GM23248 (cell line): ENCODE data around the gene FANCE. TPM values are rescaled to one million over a fixed set of nuclear protein-coding genes. Genes with fewer than 3 reads are reported as not detected.

Source experiments
- DNase-seq: peaks from one replicate; pipeline ENCODE4 v3.0.0-alpha.2; 2015
- H2AFZ ChIP-seq: fragments of 200-600 bp; sonication (generic); 2 replicates; pipeline ENCODE4 v1.6.1; 2016; ENCODE audit warnings: antibody characterized with exemption
- H3F3A ChIP-seq: fragments of 200-600 bp; sonication (generic); 2 replicates; pipeline ENCODE4 v1.6.1; 2016; ENCODE audit warnings: mild to moderate bottlenecking, antibody characterized with exemption, mixed run types; ENCODE audit not compliant: insufficient read depth
- H3K27ac ChIP-seq: fragments of 200-600 bp; sonication (generic); 2 replicates; pipeline ENCODE4 v1.5.1; 2016; ENCODE audit warnings: mild to moderate bottlenecking
- H3K27me3 ChIP-seq: fragments of 200-600 bp; sonication (generic); replicated peaks from 2 replicates; pipeline ENCODE4 v1.6.1; 2016; ENCODE audit warnings: mild to moderate bottlenecking; ENCODE audit not compliant: insufficient read depth
- H3K36me3 ChIP-seq: fragments of 200-600 bp; sonication (generic); 2 replicates; pipeline ENCODE4 v1.6.1; 2016; ENCODE audit warnings: low read depth, mild to moderate bottlenecking
- H3K4me1 ChIP-seq: fragments of 200-600 bp; sonication (generic); 2 replicates; pipeline ENCODE4 v1.6.1; 2016; ENCODE audit warnings: mild to moderate bottlenecking; ENCODE audit not compliant: insufficient read depth
- H3K4me2 ChIP-seq: fragments of 200-600 bp; sonication (generic); one replicate; pipeline ENCODE4 v1.6.1; 2016; ENCODE audit warnings: mild to moderate bottlenecking; ENCODE audit not compliant: unreplicated experiment
- H3K4me3 ChIP-seq: fragments of 200-600 bp; sonication (generic); 2 replicates; pipeline ENCODE4 v1.5.1; 2016; ENCODE audit warnings: mild to moderate bottlenecking
- H3K79me2 ChIP-seq: fragments of 200-600 bp; sonication (generic); 2 replicates; pipeline ENCODE4 v1.6.1; 2016; ENCODE audit warnings: mild to moderate bottlenecking; ENCODE audit not compliant: insufficient read depth
- H3K9ac ChIP-seq: fragments of 200-600 bp; sonication (generic); 2 replicates; pipeline ENCODE4 v1.6.1; 2016; ENCODE audit warnings: mild to moderate bottlenecking
- H3K9me2 ChIP-seq: fragments of 200-600 bp; sonication (generic); 2 replicates; pipeline ENCODE4 v1.6.1; 2016; ENCODE audit warnings: mixed run types, mild to moderate bottlenecking, moderate library complexity; ENCODE audit not compliant: insufficient read depth
- H3K9me3 ChIP-seq: fragments of 200-600 bp; sonication (generic); one replicate; pipeline ENCODE4 v1.6.1; 2017; ENCODE audit warnings: low read depth
- H4K20me1 ChIP-seq: fragments of 200-600 bp; sonication (generic); 2 replicates; pipeline ENCODE4 v1.6.0; 2016; ENCODE audit not compliant: insufficient read depth
- EZH2 ChIP-seq: fragments of 200-600 bp; sonication (generic); IDR thresholded peaks from 2 replicates; pipeline ENCODE4 v1.6.1; 2018; ENCODE audit warnings: antibody characterized with exemption, mild to moderate bottlenecking; ENCODE audit not compliant: insufficient read depth, poor library complexity, severe bottlenecking
- EZH2phosphoT487 ChIP-seq: fragments of 200-600 bp; sonication (generic); IDR thresholded peaks from 2 replicates; pipeline ENCODE4 v1.6.1; 2018; ENCODE audit warnings: antibody characterized with exemption, moderate library complexity, mild to moderate bottlenecking, low read depth; ENCODE audit not compliant: insufficient read depth
- WGBS, 2 experiments: methylation state at CpG; one replicate each; pipeline ENCODE4 v1.1.6; 2015 to 2017; ENCODE audit warnings: low lambda C conversion rate in 2 of 2, low coverage in 1 of 2; ENCODE audit errors: missing lambda C conversion rate in 2 of 2; 5-methylcytosine and 5-hydroxymethylcytosine counted together
- in situ Hi-C: fragments of 300-500 bp; cut with MboI; formaldehyde crosslinking; loops from 2 replicates; pipeline ENCODE4 v1.15.0; 2020
- polyA plus RNA-seq: library from polyadenylated mRNA; unstranded; fragments of >200 nt; fragmentation: Nextera tagmentation; extraction: Ambion mirVana; gene quantifications from 2 replicates; pipeline ENCODE4 v1.2.1, GENCODE V29; 2016
- total RNA-seq: library from RNA; depleted of rRNA; stranded (reverse); fragments of >200 nt; shearing (Covaris generic); gene quantifications from 2 replicates; pipeline ENCODE4 v1.2.3, GENCODE V29; 2014

FANCE gene
- total and polyA plus RNA-seq, 2 experiments from 2014 or later: 4.3 to 9.7 TPM

GRCh38 chr6:35419417-35419816, 32.7 kb upstream of the FANCE start:
- Histone ChIP-seq H3K79me2 (peaks cover 6% of the 10 kb centered on the region; the same call in 1 of the 2 replicates), H3K9ac (no peak overlapping the region), H3K9me2 (no peaks in the 10 kb centered on the region), H3F3A (peaks cover 5% of the 10 kb centered on the region; the same call in 1 of the 2 replicates), H3K4me2 (no peak overlapping the region), H4K20me1 (no peaks in the 10 kb centered on the region), H3K36me3 (peaks cover 3% of the 10 kb centered on the region), H2AFZ (no peak overlapping the region), H3K4me3 (no peak overlapping the region), H3K27ac (no peak overlapping the region), H3K27me3 (no peaks in the 10 kb centered on the region), H3K9me3 (no peaks in the 10 kb centered on the region), H3K4me1 (peaks cover 12% of the 10 kb centered on the region)
- peak; percentile 40 for DNase-seq
- in situ Hi-C loops: no loop called here
- TF ChIP-seq EZH2 (no peak), EZH2phosphoT487 (no peak)
- WGBS, 2 experiments: 64 to 68% methylated on average over 5 of the region's 5 CpGs

GRCh38 chr6:35419961-35420360, 32.2 kb upstream of the FANCE start:
- Histone ChIP-seq H3K9me2 (no peaks in the 10 kb centered on the region), H2AFZ (no peak overlapping the region), H3K4me1 (peaks cover 13% of the 10 kb centered on the region), H3K9me3 (no peaks in the 10 kb centered on the region), H3K27me3 (no peaks in the 10 kb centered on the region), H3K9ac (no peak overlapping the region), H3F3A (peaks cover 5% of the 10 kb centered on the region; the same call in 1 of the 2 replicates), H4K20me1 (no peaks in the 10 kb centered on the region), H3K79me2 (peaks cover 6% of the 10 kb centered on the region; the same call in 1 of the 2 replicates), H3K4me3 (no peak overlapping the region), H3K27ac (no peak overlapping the region), H3K4me2 (no peak overlapping the region), H3K36me3 (peaks cover 8% of the 10 kb centered on the region)
- no peak for DNase-seq
- TF ChIP-seq EZH2 (no peak), EZH2phosphoT487 (no peak)
- 97 to 98% methylated on average over 14 of the region's 14 CpGs for WGBS, 2 experiments
- in situ Hi-C loops: no loop called here

- Histone ChIP-seq H3K4me2 (peak overlapping the region; percentile 41), H3K9me3 (no peaks in the 10 kb centered on the region), H3K36me3 (peaks cover 11% of the 10 kb centered on the region), H3K4me1 (peaks cover 42% of the 10 kb centered on the region), H2AFZ (no peak overlapping the region), H3K4me3 (no peak overlapping the region), H3F3A (peaks cover 13% of the 10 kb centered on the region), H3K9me2 (no peaks in the 10 kb centered on the region), H3K9ac (peak overlapping the region; percentile 25; the same call in 1 of the 2 replicates), H3K27me3 (no peaks in the 10 kb centered on the region), H4K20me1 (no peaks in the 10 kb centered on the region), H3K79me2 (no peaks in the 10 kb centered on the region; the same call in 1 of the 2 replicates), H3K27ac (peak overlapping the region; percentile 74)
- peak; percentile 93 for DNase-seq
- WGBS, 2 experiments: 0 to 3% methylated on average over 3 of the region's 3 CpGs
- in situ Hi-C loops: no loop called here
- TF ChIP-seq EZH2: no peak
- no peak for TF ChIP-seq EZH2phosphoT487
These were observed 26.9 kb upstream of the FANCE start for GRCh38 chr6:35425284-35425683.

GRCh38 chr6:35426074-35426473, 26.1 kb upstream of the FANCE start:
- in situ Hi-C loops: no loop called here
- H2AFZ ChIP-seq: no peak overlapping the region
- H3K9me3 ChIP-seq: no peaks in the 10 kb centered on the region
- no peaks in the 10 kb centered on the region for H3K9me2 ChIP-seq
- TF ChIP-seq EZH2phosphoT487: no peak
- no peak for TF ChIP-seq EZH2
- no peaks in the 10 kb centered on the region for H4K20me1 ChIP-seq
- H3K27me3 ChIP-seq: no peaks in the 10 kb centered on the region
- H3K4me1 ChIP-seq: peaks cover 42% of the 10 kb centered on the region
- no peak overlapping the region for H3K9ac ChIP-seq
- peak overlapping the region; percentile 12; the same call in 1 of the 2 replicates for H3K27ac ChIP-seq
- 92 to 95% methylated on average over 8 of the region's 8 CpGs for WGBS, 2 experiments
- DNase-seq: no peak
- H3K79me2 ChIP-seq: no peaks in the 10 kb centered on the region; the same call in 1 of the 2 replicates
- H3K36me3 ChIP-seq: peaks cover 11% of the 10 kb centered on the region
- H3K4me2 ChIP-seq: no peak overlapping the region
- peaks cover 14% of the 10 kb centered on the region for H3F3A ChIP-seq
- H3K4me3 ChIP-seq: no peak overlapping the region

DNA sequence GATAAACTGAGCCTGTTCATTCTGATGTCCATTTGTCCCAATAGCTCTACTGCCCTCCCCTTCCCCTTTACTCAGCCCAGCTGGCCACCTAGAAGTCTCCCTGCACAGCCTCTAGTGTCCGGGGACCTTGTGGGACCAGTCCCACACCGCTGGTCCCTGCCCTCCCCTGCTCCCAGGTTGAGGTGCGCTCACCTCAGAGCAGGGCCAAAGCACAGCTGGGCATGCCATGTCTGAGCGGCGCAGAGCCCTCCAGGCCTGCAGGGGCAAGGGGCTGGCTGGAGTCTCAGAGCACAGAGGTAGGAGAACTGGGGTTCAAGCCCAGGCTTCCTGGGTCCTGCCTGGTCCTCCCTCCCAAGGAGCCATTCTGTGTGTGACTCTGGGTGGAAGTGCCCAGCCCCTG, 24.7 kb upstream of the FANCE start:
- peaks cover 11% of the 10 kb centered on the region for H3K36me3 ChIP-seq
- no peak for DNase-seq
- no peak overlapping the region for H2AFZ ChIP-seq
- H3K4me3 ChIP-seq: no peak overlapping the region
- peak overlapping the region; percentile 55 for H3K9ac ChIP-seq
- H3K9me3 ChIP-seq: no peaks in the 10 kb centered on the region
- no peaks in the 10 kb centered on the region for H3K27me3 ChIP-seq
- TF ChIP-seq EZH2phosphoT487 (no peak), EZH2 (no peak)
- no peaks in the 10 kb centered on the region for H3K9me2 ChIP-seq
- no peaks in the 10 kb centered on the region for H4K20me1 ChIP-seq
- peak overlapping the region; percentile 46 for H3K4me2 ChIP-seq
- 94 to 98% methylated on average over 5 of the region's 5 CpGs for whole genome bisulfite sequencing, 2 experiments
- in situ Hi-C loops: no loop called here
- H3K4me1 ChIP-seq: peaks cover 42% of the 10 kb centered on the region
- no peaks in the 10 kb centered on the region; the same call in 1 of the 2 replicates for H3K79me2 ChIP-seq
- peak overlapping the region; percentile 75 for H3K27ac ChIP-seq
- H3F3A ChIP-seq: peaks cover 14% of the 10 kb centered on the region
